SKM-1 treated with dmso at 0.1 percent for 144 hours (cell line): Measurements from ENCODE around the gene SRCAP.

ENCODE experiments used
- DNase-seq: peaks from one replicate; lab custom pipeline; 2025; ENCODE audit not compliant: unreplicated experiment; lab: John Stamatoyannopoulos, UW

The SRCAP gene

GRCh38 chr16:30698816-30699614 is at the start of gene SRCAP:
Gene SRCAP (plus strand): TSS chr16:30699171. CDS start chr16:30700825, 1,654 bp downstream.
- DNase-seq: peak; percentile 85

GRCh38 chr16:30649725-30650368 is 49.1 kb upstream of the SRCAP start:
- no peak for DNase-seq

DNA sequence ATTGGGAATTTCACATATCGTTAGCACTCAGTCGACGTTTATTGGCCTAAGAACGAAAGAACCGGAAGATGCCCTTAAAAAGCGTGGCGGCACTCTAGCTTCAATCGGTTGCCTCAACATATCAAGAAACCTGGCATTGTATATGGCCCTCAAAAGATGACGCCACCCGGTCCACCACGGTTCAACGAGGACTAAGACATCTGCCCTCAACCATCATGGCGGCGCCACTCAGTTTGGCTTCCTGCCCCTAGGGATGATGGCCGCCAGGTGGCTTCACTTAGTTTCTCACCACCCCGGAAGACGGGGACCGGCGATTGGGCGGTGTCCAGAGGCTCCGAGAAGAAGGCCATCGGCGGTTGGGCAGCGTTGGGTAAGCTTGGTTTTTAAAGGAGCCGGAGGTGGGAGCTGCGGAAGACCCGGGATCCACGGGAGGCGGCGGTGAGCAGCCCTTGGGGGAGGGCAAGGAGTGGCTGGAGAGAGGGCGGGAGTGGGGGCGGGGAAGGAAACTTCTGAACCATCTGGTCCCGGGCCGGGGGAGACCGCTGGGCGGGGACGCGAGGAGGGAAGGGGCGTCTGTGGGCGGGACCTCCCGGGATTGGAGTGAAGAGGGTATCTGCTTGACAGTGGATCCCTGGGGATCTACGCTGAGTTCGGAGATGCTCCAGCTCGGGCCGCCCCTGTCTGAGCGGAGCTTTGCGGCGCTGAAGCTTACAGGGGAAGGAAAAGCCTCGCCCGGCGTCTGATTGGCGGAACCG is 48.4 kb upstream of the SRCAP start, which contains the start of gene PRR14:
Gene PRR14, plus strand, starts transcription at position 592 of the 755 bp plus-strand sequence. CDS start 686 bp downstream, outside the sequence.
- peak; percentile 97 for DNase-seq

DNA sequence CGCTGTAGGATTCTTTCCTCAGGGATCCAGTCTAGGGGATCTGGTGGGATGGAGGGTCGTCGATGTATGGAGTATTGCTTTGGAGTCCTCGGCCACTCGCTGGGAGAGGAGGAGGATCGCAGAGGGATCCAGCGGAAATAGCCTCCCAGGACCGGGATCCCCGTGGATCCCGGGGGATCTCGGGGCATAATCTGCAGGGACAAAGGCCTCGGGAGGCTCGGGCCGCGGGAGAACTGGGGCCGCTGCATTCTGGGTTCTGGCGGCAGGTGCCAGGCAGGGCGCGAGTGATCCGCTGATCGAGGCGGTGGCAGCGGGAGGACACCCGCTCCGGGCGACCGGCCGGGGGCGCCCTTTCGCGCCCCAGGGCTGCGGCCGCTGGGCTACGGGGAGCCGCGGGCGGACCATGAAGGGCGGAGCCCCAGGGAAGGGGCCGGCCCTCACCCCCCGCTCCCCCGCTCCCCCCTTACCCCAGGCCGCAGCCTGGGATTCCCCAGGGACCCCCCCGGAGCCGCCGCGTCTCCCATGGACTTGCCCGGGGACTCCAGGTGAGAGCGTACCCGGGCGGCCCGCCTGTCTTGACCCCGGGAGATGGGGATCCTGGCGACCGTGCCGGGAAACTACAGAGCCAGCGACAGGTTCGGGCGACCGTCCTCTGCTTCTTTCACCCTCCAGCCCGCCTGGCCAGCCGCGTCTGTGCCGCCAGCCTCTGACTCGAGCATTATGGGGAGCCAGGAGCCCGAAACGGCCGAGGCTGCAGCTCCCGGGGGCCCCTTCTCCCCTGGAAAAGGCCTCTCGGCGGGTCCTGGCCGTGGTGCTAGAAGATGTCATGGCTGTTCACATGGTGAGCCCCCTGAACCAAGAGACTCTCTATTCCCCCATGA is 47.6 kb upstream of the SRCAP start:
- peak; percentile 45 for DNase-seq

DNA sequence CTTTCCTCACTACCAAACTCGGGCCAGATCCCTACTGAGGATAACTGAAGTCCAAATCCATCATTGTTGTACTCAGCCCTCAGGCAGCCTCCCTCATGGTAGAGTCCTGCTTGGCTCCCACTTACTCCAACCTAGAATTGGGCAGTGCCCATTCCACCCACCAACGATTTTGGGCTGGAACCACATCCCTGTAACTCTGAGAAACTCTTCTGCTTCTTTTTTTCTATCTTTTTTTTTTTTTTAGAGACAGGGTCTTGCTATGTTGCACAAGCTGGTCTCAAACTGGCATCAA is 47.0 kb upstream of the SRCAP start:
- no peak for DNase-seq

DNA sequence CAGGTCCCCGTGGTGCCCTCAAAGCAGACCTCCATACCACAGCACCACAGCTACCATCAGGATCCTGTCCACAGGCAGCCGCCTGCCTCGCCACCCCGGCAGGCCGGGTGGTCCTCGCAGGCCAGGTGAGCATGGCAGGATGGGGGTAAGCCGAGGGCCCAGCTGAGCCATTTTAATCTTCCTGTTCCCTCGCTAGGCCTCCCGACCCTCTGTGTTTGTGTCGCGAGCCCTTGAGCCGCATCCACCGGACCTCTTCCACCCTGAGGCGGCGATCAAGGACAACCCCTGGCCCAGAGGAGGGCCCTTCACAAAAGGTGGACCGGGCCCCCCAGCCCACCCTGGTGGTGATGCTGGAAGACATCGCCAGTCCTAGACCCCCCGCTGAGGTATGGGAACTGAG is 46.3 kb upstream of the SRCAP start:
- DNase-seq: no peak

DNA sequence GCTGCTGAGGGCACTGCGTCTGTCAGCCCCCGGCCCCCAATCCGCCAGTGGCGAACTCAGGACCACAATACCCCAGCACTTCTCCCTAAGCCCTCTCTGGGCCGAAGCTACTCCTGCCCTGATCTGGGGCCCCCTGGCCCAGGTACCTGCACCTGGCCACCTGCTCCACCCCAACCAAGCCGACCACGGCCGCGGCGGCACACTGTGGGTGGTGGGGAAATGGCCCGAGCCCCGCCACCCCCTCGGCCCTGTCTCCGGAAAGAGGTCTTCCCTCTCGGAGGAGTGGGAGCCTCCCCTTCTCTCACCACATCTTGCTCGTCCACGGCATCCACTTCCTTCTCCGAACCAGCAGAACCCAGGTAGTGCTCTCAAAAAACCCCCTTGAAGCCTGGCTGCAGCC is 44.1 kb upstream of the SRCAP start:
- DNase-seq: no peak

GRCh38 chr16:30655815-30656347 is 43.1 kb upstream of the SRCAP start:
- DNase-seq: no peak

DNA sequence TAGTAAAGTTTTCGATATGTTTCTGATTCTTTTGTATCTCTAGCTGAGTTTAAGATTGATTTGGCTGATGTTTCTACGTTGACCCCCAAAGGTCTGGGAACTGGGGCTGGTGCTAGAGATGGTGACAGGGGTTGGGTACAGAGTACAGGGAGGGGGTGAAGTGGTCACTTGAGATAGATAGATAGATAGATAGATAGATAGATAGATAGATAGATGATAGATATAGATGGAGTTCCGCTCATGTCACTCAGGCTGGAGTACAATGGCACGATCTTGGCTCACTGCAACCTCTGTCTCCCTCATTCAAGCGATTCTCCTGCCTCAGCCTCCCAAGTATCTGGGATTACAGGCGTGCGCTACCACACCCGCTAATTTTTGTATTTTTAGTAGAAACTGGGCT is 42.6 kb upstream of the SRCAP start:
- DNase-seq: no peak

DNA sequence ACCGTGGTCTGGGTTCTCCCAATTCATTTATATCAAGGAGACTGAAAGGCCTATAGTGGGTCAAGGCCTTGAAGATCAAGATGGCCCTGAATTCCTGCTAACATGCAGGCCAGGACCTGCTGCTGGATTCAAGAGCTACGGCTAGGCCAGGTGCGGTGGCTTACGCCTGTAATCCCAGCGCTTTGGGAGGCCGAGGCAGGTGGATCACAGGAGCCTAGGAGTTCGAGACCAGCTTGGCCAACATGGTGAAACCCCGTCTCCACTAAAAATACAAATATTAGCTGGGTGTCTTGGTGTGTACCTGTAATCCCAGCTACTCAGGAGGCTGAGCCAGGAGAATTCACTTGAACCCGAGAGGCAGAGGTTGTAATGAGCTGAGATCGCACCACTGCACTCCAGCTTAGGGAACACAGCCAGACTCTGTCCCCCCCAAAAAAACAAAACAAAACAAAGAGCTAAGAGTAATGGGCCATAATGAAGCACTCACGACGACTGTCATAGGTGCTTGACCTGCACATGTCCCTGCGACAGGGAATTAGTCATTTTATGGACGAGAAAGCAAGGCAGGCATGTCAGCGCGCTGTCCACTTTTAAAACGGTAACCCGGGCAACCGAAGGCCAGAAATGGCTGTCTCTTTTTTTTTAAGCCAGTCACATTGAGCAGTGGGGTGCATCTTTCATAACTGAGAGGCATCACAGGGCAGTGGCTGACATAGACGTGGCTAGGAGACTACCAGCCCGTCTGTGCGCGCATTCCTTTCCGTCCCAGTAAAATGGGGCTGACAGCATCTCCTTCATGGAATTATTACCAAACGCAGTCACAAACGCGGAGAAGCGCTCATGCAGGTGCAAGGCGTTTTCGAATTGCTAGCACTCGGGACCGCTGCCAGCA is 41.8 kb upstream of the SRCAP start:
- no peak for DNase-seq

- peak; percentile 99 for DNase-seq
Measured at GRCh38 chr16:30657866-30658730, 40.9 kb upstream of the SRCAP start, which contains the start of gene FBRS. Gene FBRS (plus strand): TSS chr16:30658431. CDS start chr16:30659519, 1,088 bp downstream.

DNA sequence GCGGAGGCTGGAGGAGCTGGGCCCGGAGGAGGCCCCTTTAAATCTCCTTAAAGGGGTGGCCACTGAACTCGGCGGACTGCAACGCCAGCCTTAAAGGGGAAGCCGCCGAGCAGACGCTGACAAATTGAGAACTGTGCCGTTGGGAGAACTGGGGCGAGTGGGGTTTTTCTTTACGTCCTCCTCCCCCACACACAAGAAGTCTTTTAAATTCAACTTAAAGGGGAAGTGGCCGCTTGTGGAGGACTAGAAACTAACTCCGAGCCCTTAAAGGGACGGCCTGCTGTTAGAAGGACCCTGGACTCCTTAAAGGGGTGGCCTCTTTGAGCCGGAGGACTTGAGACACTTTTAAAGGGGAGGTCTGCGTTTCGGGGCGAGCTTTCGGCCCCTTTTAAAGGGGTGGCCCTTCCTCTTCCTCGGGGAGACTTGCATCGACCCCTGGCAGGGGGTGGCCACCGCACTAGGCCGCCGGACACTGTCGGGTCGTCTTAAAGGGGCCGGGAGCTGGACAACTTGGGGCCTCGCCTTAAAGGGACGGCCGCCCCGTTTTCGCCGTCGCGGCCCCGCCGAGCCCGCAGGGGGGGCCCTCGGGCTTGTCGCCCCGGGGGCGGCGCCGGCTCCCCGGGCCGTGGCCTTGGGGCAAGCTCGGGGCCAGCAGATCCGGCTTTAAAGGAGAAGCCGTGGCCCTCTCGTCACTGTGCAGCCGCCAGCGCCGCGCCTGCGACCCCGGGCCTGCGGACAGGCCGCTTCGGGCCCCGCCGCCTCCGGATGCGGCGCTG is 40.1 kb upstream of the SRCAP start:
- DNase-seq: peak; percentile 100

DNA sequence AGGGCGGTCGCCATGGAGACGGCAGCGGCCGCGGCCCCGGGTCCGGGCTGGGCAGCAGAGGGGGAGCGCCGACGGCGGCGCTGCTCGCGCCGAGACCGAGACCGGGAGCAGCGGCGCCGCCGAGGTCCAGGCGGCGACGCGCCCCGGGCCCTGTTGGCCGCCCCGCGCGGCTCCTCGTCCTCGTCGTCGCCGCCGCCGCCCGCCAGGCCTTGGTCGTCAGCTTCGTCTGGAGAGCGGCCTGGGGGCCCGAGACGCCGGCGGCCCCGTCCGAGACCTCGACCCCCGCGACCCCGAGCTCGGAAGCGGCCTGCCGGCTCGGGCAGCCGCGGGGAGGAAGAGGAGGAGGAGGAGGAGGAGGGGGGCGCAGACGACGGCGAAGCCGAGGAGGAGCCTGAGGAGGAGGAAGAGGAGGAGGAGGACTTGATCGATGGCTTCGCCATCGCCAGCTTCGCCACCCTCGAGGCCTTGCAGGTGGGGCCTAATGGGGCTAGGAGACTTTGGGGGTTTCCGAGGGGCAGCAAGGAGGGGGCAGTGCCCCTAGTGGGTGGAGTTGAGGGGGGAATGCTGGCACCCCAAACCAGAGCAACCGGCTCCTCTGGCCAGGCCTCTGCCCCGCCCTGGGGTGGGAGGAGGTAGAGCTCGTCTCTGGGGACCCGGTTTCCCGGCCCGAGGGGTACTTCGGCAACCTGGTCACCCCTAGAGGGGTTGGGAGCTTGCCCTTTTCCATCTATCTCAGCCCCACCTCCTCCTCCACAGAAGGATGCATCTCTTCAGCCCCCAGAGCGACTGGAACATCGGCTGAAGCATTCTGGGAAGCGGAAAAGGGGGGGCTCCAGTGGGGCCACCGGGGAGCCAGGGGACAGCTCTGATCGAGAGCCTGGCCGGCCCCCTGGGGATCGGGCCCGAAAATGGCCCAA is 39.2 kb upstream of the SRCAP start:
- DNase-seq: peak; percentile 18

- no peak for DNase-seq
Measured at GRCh38 chr16:30660424-30661261, 38.3 kb upstream of the SRCAP start.

DNA sequence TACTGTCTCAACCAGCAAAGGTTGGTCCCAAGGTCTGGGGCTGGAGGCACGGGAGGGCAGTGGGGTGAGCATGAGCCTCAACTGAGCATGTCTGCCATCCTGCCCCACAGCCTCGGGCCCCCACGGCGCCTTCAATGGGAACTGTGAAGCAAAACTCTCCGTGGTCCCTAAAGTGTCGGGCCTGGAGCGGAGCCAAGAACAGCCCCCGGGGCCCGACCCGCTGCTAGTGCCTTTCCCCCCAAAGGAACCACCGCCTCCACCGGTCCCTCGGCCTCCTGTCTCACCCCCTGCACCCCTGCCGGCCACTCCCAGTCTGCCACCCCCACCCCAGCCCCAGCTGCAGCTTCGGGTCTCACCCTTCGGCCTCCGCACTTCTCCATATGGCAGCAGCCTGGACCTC is 36.5 kb upstream of the SRCAP start:
- no peak for DNase-seq

GRCh38 chr16:30663038-30663437 is 35.9 kb upstream of the SRCAP start:
- no peak for DNase-seq
